ENCODE measurements around the gene AMOTL1. TPM values are rescaled to one million over a fixed set of nuclear protein-coding genes. Genes with fewer than 3 reads are reported as not detected.

Gene AMOTL1
- polyA plus RNA-seq, 3 donors from 2014 or later = 0.14 to 1.7 TPM; not detected in 1

- Mint-ChIP-seq H3K27ac (no peak overlapping the region), H3K27me3 (ENCODE audit: low read depth in 3 of 3) (peaks cover 1 to 5% (median 2%) of the 10 kb centered on the region in 3 donors), H3K36me3 (no peaks in the 10 kb centered on the region), H3K4me1 (peaks cover 2% of the 10 kb centered on the region in 2 donors), H3K9me3 (no peaks in the 10 kb centered on the region), H3K4me3 (no peak overlapping the region)
- no peak for DNase-seq
Observed at GRCh38 chr11:94735907-94736306, 32.2 kb upstream of the AMOTL1 start.

- peaks cover 12 to 13% of the 10 kb centered on the region in 2 donors for H3K4me1 Mint-ChIP-seq
- DNase-seq = no peak
- H3K27ac Mint-ChIP-seq = no peak overlapping the region
- no peak overlapping the region for H3K4me3 Mint-ChIP-seq
- no peaks in the 10 kb centered on the region for H3K9me3 Mint-ChIP-seq
- H3K27me3 Mint-ChIP-seq (ENCODE audit: low read depth in 3 of 3) = peaks cover 3 to 9% (median 8%) of the 10 kb centered on the region in 3 donors
- no peaks in the 10 kb centered on the region for H3K36me3 Mint-ChIP-seq
Observed at GRCh38 chr11:94737171-94737611, 31.0 kb upstream of the AMOTL1 start.

GRCh38 chr11:94738746-94739145 is 29.4 kb upstream of the AMOTL1 start:
- Mint-ChIP-seq H3K4me1 (peaks cover 12 to 13% of the 10 kb centered on the region in 2 donors), H3K4me3 (no peak overlapping the region), H3K27ac (no peak overlapping the region), H3K36me3 (no peaks in the 10 kb centered on the region), H3K9me3 (no peaks in the 10 kb centered on the region), H3K27me3 (ENCODE audit: low read depth in 3 of 3) (peaks cover 8 to 11% (median 9%) of the 10 kb centered on the region in 3 donors)
- no peak for DNase-seq

- H3K4me3 Mint-ChIP-seq = no peak overlapping the region
- H3K27me3 Mint-ChIP-seq (ENCODE audit: low read depth in 3 of 3) = peaks cover 8 to 11% (median 11%) of the 10 kb centered on the region in 3 donors
- H3K36me3 Mint-ChIP-seq = no peaks in the 10 kb centered on the region
- no peak for DNase-seq
- H3K9me3 Mint-ChIP-seq = no peaks in the 10 kb centered on the region
- no peak overlapping the region for H3K27ac Mint-ChIP-seq
- peaks cover 12 to 13% of the 10 kb centered on the region in 2 donors for H3K4me1 Mint-ChIP-seq
Observed at GRCh38 chr11:94739331-94739730, 28.8 kb upstream of the AMOTL1 start.

GRCh38 chr11:94740083-94741021 is 27.8 kb upstream of the AMOTL1 start:
- peaks cover 8 to 11% (median 11%) of the 10 kb centered on the region in 3 donors for H3K27me3 Mint-ChIP-seq (ENCODE audit: low read depth in 3 of 3)
- peak overlapping the region; percentile 48 to 71 (median 52) for H3K4me3 Mint-ChIP-seq
- no peaks in the 10 kb centered on the region for H3K36me3 Mint-ChIP-seq
- DNase-seq = no peak
- H3K27ac Mint-ChIP-seq = no peak overlapping the region
- H3K4me1 Mint-ChIP-seq = peaks cover 12 to 13% of the 10 kb centered on the region in 2 donors
- H3K9me3 Mint-ChIP-seq = no peaks in the 10 kb centered on the region

GRCh38 chr11:94741022-94741679 is 27.0 kb upstream of the AMOTL1 start:
- peaks cover 12 to 13% of the 10 kb centered on the region in 2 donors for H3K4me1 Mint-ChIP-seq
- H3K27ac Mint-ChIP-seq = no peak overlapping the region
- no peaks in the 10 kb centered on the region for H3K36me3 Mint-ChIP-seq
- peak overlapping the region; percentile 48 to 71 (median 52) for H3K4me3 Mint-ChIP-seq
- DNase-seq = no peak
- H3K9me3 Mint-ChIP-seq = no peaks in the 10 kb centered on the region
- peaks cover 8 to 11% (median 11%) of the 10 kb centered on the region in 3 donors for H3K27me3 Mint-ChIP-seq (ENCODE audit: low read depth in 3 of 3)

GRCh38 chr11:94742665-94743064 is 25.5 kb upstream of the AMOTL1 start:
- Mint-ChIP-seq H3K4me1 (peaks cover 12 to 13% of the 10 kb centered on the region in 2 donors), H3K27ac (no peak overlapping the region), H3K36me3 (no peaks in the 10 kb centered on the region), H3K4me3 (no peak overlapping the region), H3K9me3 (no peaks in the 10 kb centered on the region), H3K27me3 (ENCODE audit: low read depth in 3 of 3) (peaks cover 8 to 11% (median 11%) of the 10 kb centered on the region in 3 donors)
- DNase-seq = no peak

GRCh38 chr11:94746721-94747120 is 21.4 kb upstream of the AMOTL1 start:
- peaks cover 2% of the 10 kb centered on the region in 2 donors for H3K4me1 Mint-ChIP-seq
- peaks cover 6 to 9% (median 7%) of the 10 kb centered on the region in 3 donors for H3K27me3 Mint-ChIP-seq (ENCODE audit: low read depth in 3 of 3)

GRCh38 chr11:94747146-94747545 is 21.0 kb upstream of the AMOTL1 start:
- H3K36me3 Mint-ChIP-seq = no peaks in the 10 kb centered on the region
- H3K4me1 Mint-ChIP-seq = no peaks in the 10 kb centered on the region
- H3K27me3 Mint-ChIP-seq (ENCODE audit: low read depth in 3 of 3) = peaks cover 6 to 9% (median 6%) of the 10 kb centered on the region in 3 donors
- no peaks in the 10 kb centered on the region for H3K9me3 Mint-ChIP-seq
- no peak overlapping the region for H3K27ac Mint-ChIP-seq
- H3K4me3 Mint-ChIP-seq = no peak overlapping the region
- DNase-seq = no peak

More at GRCh38 chr11:94746721-94747120, 21.4 kb upstream of the AMOTL1 start:
- Mint-ChIP-seq H3K4me3 (no peak overlapping the region), H3K36me3 (no peaks in the 10 kb centered on the region), H3K27ac (no peak overlapping the region), H3K9me3 (no peaks in the 10 kb centered on the region)
- no peak for DNase-seq

- DNase-seq = no peak
- Mint-ChIP-seq H3K27ac (no peak overlapping the region), H3K4me3 (no peak overlapping the region), H3K4me1 (no peaks in the 10 kb centered on the region), H3K36me3 (no peaks in the 10 kb centered on the region), H3K27me3 (ENCODE audit: low read depth in 3 of 3) (peaks cover 6 to 7% (median 6%) of the 10 kb centered on the region in 3 donors), H3K9me3 (no peaks in the 10 kb centered on the region)
Observed at GRCh38 chr11:94747601-94748041, 20.5 kb upstream of the AMOTL1 start.

- Mint-ChIP-seq H3K9me3 (no peaks in the 10 kb centered on the region), H3K27me3 (ENCODE audit: low read depth in 3 of 3) (peaks cover 0 to 9% (median 4%) of the 10 kb centered on the region in 3 donors), H3K36me3 (no peaks in the 10 kb centered on the region), H3K4me1 (no peaks in the 10 kb centered on the region), H3K4me3 (no peak overlapping the region), H3K27ac (no peak overlapping the region)
- DNase-seq = no peak
Observed at GRCh38 chr11:94749369-94749768, 18.8 kb upstream of the AMOTL1 start.

- no peaks in the 10 kb centered on the region for H3K4me1 Mint-ChIP-seq
- H3K27ac Mint-ChIP-seq = no peak overlapping the region
- H3K9me3 Mint-ChIP-seq = no peaks in the 10 kb centered on the region
- no peak for DNase-seq
- H3K4me3 Mint-ChIP-seq = no peak overlapping the region
- no peaks in the 10 kb centered on the region for H3K36me3 Mint-ChIP-seq
- H3K27me3 Mint-ChIP-seq (ENCODE audit: low read depth in 3 of 3) = peaks cover 0 to 9% (median 4%) of the 10 kb centered on the region in 3 donors
Observed at GRCh38 chr11:94750319-94751217, 17.6 kb upstream of the AMOTL1 start.

GRCh38 chr11:94751218-94751609 is 16.9 kb upstream of the AMOTL1 start:
- no peak overlapping the region for H3K27ac Mint-ChIP-seq
- no peaks in the 10 kb centered on the region for H3K4me1 Mint-ChIP-seq
- H3K4me3 Mint-ChIP-seq = no peak overlapping the region
- H3K36me3 Mint-ChIP-seq = no peaks in the 10 kb centered on the region
- H3K27me3 Mint-ChIP-seq (ENCODE audit: low read depth in 3 of 3) = peaks cover 0 to 9% (median 4%) of the 10 kb centered on the region in 3 donors
- H3K9me3 Mint-ChIP-seq = no peaks in the 10 kb centered on the region
- DNase-seq = no peak
